ENCODE measurements around the gene FTCDNL1.

FTCDNL1 gene

GRCh38 chr2:199842631-199843395 lies 8.2 kb downstream of the FTCDNL1 start:
- no peak for DNase-seq (ENCODE audit: low spot score)

- DNase-seq (ENCODE audit: low spot score): no peak
Observed at GRCh38 chr2:199841409-199841808, 9.6 kb downstream of the FTCDNL1 start.

GRCh38 chr2:199838399-199838798 lies 12.6 kb downstream of the FTCDNL1 start:
- no peak for DNase-seq (ENCODE audit: low spot score)

- DNase-seq (ENCODE audit: low spot score): no peak
Observed at GRCh38 chr2:199836943-199837342, 14.0 kb downstream of the FTCDNL1 start.

- no peak for DNase-seq (ENCODE audit: low spot score)
Observed at GRCh38 chr2:199833525-199833924, 17.5 kb downstream of the FTCDNL1 start.

- no peak for DNase-seq (ENCODE audit: low spot score)
Observed at GRCh38 chr2:199830531-199830930, 20.5 kb downstream of the FTCDNL1 start.

GRCh38 chr2:199829628-199830027 lies 21.4 kb downstream of the FTCDNL1 start:
- no peak for DNase-seq (ENCODE audit: low spot score)

GRCh38 chr2:199819746-199820145 lies 31.2 kb downstream of the FTCDNL1 start:
- DNase-seq (ENCODE audit: low spot score): no peak

- DNase-seq (ENCODE audit: low spot score): no peak
Observed at GRCh38 chr2:199818754-199819153, 32.2 kb downstream of the FTCDNL1 start.

GRCh38 chr2:199818026-199818425 lies 33.0 kb downstream of the FTCDNL1 start:
- no peak for DNase-seq (ENCODE audit: low spot score)

GRCh38 chr2:199814817-199815211 lies 36.2 kb downstream of the FTCDNL1 start:
- no peak for DNase-seq (ENCODE audit: low spot score)

GRCh38 chr2:199814101-199814816 lies 36.7 kb downstream of the FTCDNL1 start:
- DNase-seq (ENCODE audit: low spot score): no peak

- no peak for DNase-seq (ENCODE audit: low spot score)
Observed at GRCh38 chr2:199812493-199812892, 38.5 kb downstream of the FTCDNL1 start.

- no peak for DNase-seq (ENCODE audit: low spot score)
Observed at GRCh38 chr2:199811346-199811745, 39.6 kb downstream of the FTCDNL1 start.

- no peak for DNase-seq (ENCODE audit: low spot score)
Observed at GRCh38 chr2:199810422-199811171, 40.4 kb downstream of the FTCDNL1 start.

- DNase-seq (ENCODE audit: low spot score): no peak
Observed at GRCh38 chr2:199807966-199808365, 43.0 kb downstream of the FTCDNL1 start.

- DNase-seq (ENCODE audit: low spot score): no peak
Observed at GRCh38 chr2:199806179-199806578, 44.8 kb downstream of the FTCDNL1 start.

- DNase-seq (ENCODE audit: low spot score): no peak
Observed at GRCh38 chr2:199804831-199805230, 46.2 kb downstream of the FTCDNL1 start.

GRCh38 chr2:199798831-199799580 lies 52.0 kb downstream of the FTCDNL1 start:
- no peak for DNase-seq (ENCODE audit: low spot score)

- no peak for DNase-seq (ENCODE audit: low spot score)
Observed at GRCh38 chr2:199797431-199798403, 53.3 kb downstream of the FTCDNL1 start.

- no peak for DNase-seq (ENCODE audit: low spot score)
Observed at GRCh38 chr2:199792381-199792780, 58.6 kb downstream of the FTCDNL1 start.

Measured in ecto neural progenitor cell (in vitro differentiated cells).